Loucy (cell line): ENCODE data around the gene OR1A2.

ENCODE experiments used
- EZH2phosphoT487 ChIP-seq: fragments of 200-600 bp; IDR thresholded peaks from 2 replicates; pipeline ENCODE4 v1.6.1; 2018; ENCODE audit warnings: antibody characterized with exemption, mild to moderate bottlenecking, moderate library complexity, borderline replicate concordance
- TF ChIP-seq, protein P1 (sequence below): fragments of 200-600 bp; sonication (generic); conservative IDR thresholded peaks from 2 replicates; pipeline ENCODE4 v1.5.1; 2014; ENCODE audit warnings: mild to moderate bottlenecking, antibody characterized with exemption, low read length

DNA sequence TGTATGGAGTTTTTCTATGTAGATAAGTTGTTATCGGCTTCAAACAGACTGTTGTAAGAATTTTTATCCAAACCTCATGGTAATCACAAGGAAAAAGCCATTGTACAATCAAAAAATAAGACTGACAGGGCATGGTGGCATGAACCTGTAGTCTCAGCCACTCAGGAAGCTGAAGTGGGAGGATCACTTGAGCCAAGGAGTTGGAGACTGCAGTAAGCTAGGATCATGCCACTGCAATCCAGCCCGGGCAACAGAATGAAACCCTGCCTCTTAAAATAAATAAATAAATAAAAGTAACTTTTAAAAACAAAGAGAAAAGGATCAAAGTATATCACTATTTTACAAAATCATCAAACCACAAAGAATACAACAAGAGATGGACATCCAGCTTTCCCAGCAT lies 24.5 kb downstream of the OR1A2 start:
- TF ChIP-seq, protein P1, sequence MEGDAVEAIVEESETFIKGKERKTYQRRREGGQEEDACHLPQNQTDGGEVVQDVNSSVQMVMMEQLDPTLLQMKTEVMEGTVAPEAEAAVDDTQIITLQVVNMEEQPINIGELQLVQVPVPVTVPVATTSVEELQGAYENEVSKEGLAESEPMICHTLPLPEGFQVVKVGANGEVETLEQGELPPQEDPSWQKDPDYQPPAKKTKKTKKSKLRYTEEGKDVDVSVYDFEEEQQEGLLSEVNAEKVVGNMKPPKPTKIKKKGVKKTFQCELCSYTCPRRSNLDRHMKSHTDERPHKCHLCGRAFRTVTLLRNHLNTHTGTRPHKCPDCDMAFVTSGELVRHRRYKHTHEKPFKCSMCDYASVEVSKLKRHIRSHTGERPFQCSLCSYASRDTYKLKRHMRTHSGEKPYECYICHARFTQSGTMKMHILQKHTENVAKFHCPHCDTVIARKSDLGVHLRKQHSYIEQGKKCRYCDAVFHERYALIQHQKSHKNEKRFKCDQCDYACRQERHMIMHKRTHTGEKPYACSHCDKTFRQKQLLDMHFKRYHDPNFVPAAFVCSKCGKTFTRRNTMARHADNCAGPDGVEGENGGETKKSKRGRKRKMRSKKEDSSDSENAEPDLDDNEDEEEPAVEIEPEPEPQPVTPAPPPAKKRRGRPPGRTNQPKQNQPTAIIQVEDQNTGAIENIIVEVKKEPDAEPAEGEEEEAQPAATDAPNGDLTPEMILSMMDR = no peak
- no peak for TF ChIP-seq EZH2phosphoT487
